GM19351 (cell line): ENCODE measurements around the gene MYL3.
"Not testable (repeated sequence)": the region's sequence is repeated elsewhere in the genome, so short reads cannot be mapped to it uniquely, and the experiment has no call there.

Experiments
- ATAC-seq: cut with Tn5 transposase; IDR thresholded peaks from one replicate; pipeline ENCODE4 v1.9.1; 2021; ENCODE audit warnings: mild to moderate bottlenecking, moderate library complexity; ENCODE audit not compliant: unreplicated experiment

The MYL3 gene

GRCh38 chr3:46831316-46831715 lies 31.9 kb downstream of the MYL3 start:
- no peak for ATAC-seq

GRCh38 chr3:46830801-46831200 lies 32.4 kb downstream of the MYL3 start:
- ATAC-seq = no peak

- peak; percentile 88 for ATAC-seq
Measured at GRCh38 chr3:46829699-46830208, 33.5 kb downstream of the MYL3 start.

GRCh38 chr3:46825450-46825849 lies 37.8 kb downstream of the MYL3 start:
- ATAC-seq = no peak

- no peak for ATAC-seq
Measured at GRCh38 chr3:46824211-46824970, 38.9 kb downstream of the MYL3 start.

- not testable (repeated sequence) for ATAC-seq
Measured at GRCh38 chr3:46823314-46823713, 39.9 kb downstream of the MYL3 start.

- ATAC-seq = no peak
Measured at GRCh38 chr3:46821553-46821952, 41.7 kb downstream of the MYL3 start.

- no peak for ATAC-seq
Measured at GRCh38 chr3:46820852-46821251, 42.4 kb downstream of the MYL3 start.

GRCh38 chr3:46812237-46812791 lies 50.9 kb downstream of the MYL3 start:
- ATAC-seq = no peak

GRCh38 chr3:46811615-46812236 lies 51.5 kb downstream of the MYL3 start:
- ATAC-seq = no peak

- ATAC-seq = not testable (repeated sequence)
Measured at GRCh38 chr3:46808766-46809165, 54.5 kb downstream of the MYL3 start.
